ENCODE measurements around the gene STARD7. TPM values are rescaled to one million over a fixed set of nuclear protein-coding genes. Genes with fewer than 3 reads are reported as not detected.
"Not testable (repeated sequence)": the region's sequence is repeated elsewhere in the genome, so short reads cannot be mapped to it uniquely, and the experiment has no call there.

The STARD7 gene
- total RNA-seq, 1 donor from 2014 or later: 158 TPM

GRCh38 chr2:96231316-96231715, 22.7 kb upstream of the STARD7 start:
- no peak for TF ChIP-seq CTCF (IDR thresholded peaks at IDR 0.05)
- ChIA-PET CTCF (no interaction called here), POLR2A (interaction anchor here (4.7 kb wide), 1 partner anchor 22 kb away, joined by 59 read pairs; the partner anchor contains the start of gene STARD7)
- H3K9me3 Mint-ChIP-seq: no peaks in the 10 kb centered on the region
- no peak overlapping the region for H3K4me3 Mint-ChIP-seq
- DNase-seq (no peak), ATAC-seq (ENCODE audit: low read depth) (no peak)
- no peak overlapping the region for H3K27ac Mint-ChIP-seq
- no peaks in the 10 kb centered on the region for H3K36me3 Mint-ChIP-seq (ENCODE audit: low read depth)
- peaks cover 17% of the 10 kb centered on the region for H3K4me1 Mint-ChIP-seq
- no peaks in the 10 kb centered on the region for H3K27me3 Mint-ChIP-seq
- intact Hi-C loops (cut with micrococcal nuclease): loop anchor here (5.0 kb wide), 1 partner anchor 34 kb away; no protein-coding TSS in a partner anchor

- Mint-ChIP-seq H3K27ac (peak overlapping the region; percentile 90), H3K9me3 (no peaks in the 10 kb centered on the region), H3K4me1 (peaks cover 13% of the 10 kb centered on the region), H3K36me3 (ENCODE audit: low read depth) (no peaks in the 10 kb centered on the region), H3K4me3 (peak overlapping the region; percentile 66), H3K27me3 (no peaks in the 10 kb centered on the region)
- no peak for TF ChIP-seq CTCF (IDR thresholded peaks at IDR 0.05)
- POLR2A ChIA-PET: interaction anchor here (0.7 to 4.2 kb wide), 15 partner anchors 9 to 303 kb away, joined by 3 to 63 read pairs (median 5); partner anchors contain the start of genes CIAO1, DUSP2, STARD7 and TMEM127
- ATAC-seq (ENCODE audit: low read depth): peak; percentile 86
- CTCF ChIA-PET: interaction anchor here (0.7 to 1.5 kb wide), 5 partner anchors 9 to 96 kb away, joined by 3 to 9 read pairs (median 3); no protein-coding TSS in a partner anchor
- DNase-seq: no peak
- intact Hi-C loops (cut with micrococcal nuclease): loop anchor here (2.0 kb wide), 2 partner anchors 16 to 18 kb away; partner anchors contain the start of gene STARD7
Observed at GRCh38 chr2:96225016-96225533, 16.4 kb upstream of the STARD7 start.

- CTCF ChIA-PET: not testable (repeated sequence)
Observed at GRCh38 chr2:96221106-96221505, 12.5 kb upstream of the STARD7 start.

GRCh38 chr2:96219959-96220358, 11.3 kb upstream of the STARD7 start:
- CTCF ChIA-PET; H3K9me3 Mint-ChIP-seq; intact Hi-C loops (cut with micrococcal nuclease); DNase-seq; H3K4me1 Mint-ChIP-seq; H3K4me3 Mint-ChIP-seq; H3K27me3 Mint-ChIP-seq; H3K27ac Mint-ChIP-seq; H3K36me3 Mint-ChIP-seq (ENCODE audit: low read depth); ATAC-seq (ENCODE audit: low read depth): not testable (repeated sequence)
- POLR2A ChIA-PET: interaction anchor here (1.7 kb wide), 1 partner anchor 11 kb away, joined by 10 read pairs; the partner anchor contains the start of gene STARD7

More at GRCh38 chr2:96221106-96221505, 12.5 kb upstream of the STARD7 start:
- H3K4me3 Mint-ChIP-seq; H3K9me3 Mint-ChIP-seq; H3K27ac Mint-ChIP-seq; DNase-seq; H3K27me3 Mint-ChIP-seq; ATAC-seq (ENCODE audit: low read depth); H3K36me3 Mint-ChIP-seq (ENCODE audit: low read depth); intact Hi-C loops (cut with micrococcal nuclease); POLR2A ChIA-PET: not testable (repeated sequence)
- H3K4me1 Mint-ChIP-seq: peaks cover 13% of the 10 kb centered on the region

GRCh38 chr2:96218508-96219131, 10.0 kb upstream of the STARD7 start:
- DNase-seq (no peak), ATAC-seq (ENCODE audit: low read depth) (no peak)
- H3K4me3 Mint-ChIP-seq: no peak overlapping the region
- no peak overlapping the region for H3K27ac Mint-ChIP-seq
- H3K9me3 Mint-ChIP-seq: no peaks in the 10 kb centered on the region
- intact Hi-C loops (cut with micrococcal nuclease): no loop called here
- H3K4me1 Mint-ChIP-seq: peaks cover 5% of the 10 kb centered on the region
- no peaks in the 10 kb centered on the region for H3K36me3 Mint-ChIP-seq (ENCODE audit: low read depth)
- ChIA-PET CTCF (no interaction called here), POLR2A (interaction anchor here (0.9 to 1.7 kb wide), 2 partner anchors 10 to 36 kb away, joined by 3 to 10 read pairs; partner anchors contain the start of gene STARD7)
- no peaks in the 10 kb centered on the region for H3K27me3 Mint-ChIP-seq
- no peak for TF ChIP-seq CTCF (IDR thresholded peaks at IDR 0.05)

GRCh38 chr2:96214554-96214953, 5.9 kb upstream of the STARD7 start:
- peaks cover 29% of the 10 kb centered on the region for H3K4me1 Mint-ChIP-seq
- no peak overlapping the region for H3K4me3 Mint-ChIP-seq
- H3K36me3 Mint-ChIP-seq (ENCODE audit: low read depth): no peaks in the 10 kb centered on the region
- no peak for TF ChIP-seq CTCF (IDR thresholded peaks at IDR 0.05)
- no peaks in the 10 kb centered on the region for H3K9me3 Mint-ChIP-seq
- ATAC-seq (ENCODE audit: low read depth) (no peak), DNase-seq (no peak)
- no peak overlapping the region for H3K27ac Mint-ChIP-seq
- POLR2A ChIA-PET: interaction anchor here (1.2 kb wide), 1 partner anchor 72 kb away, joined by 14 read pairs; no protein-coding TSS in a partner anchor
- CTCF ChIA-PET: interaction anchor here (1.1 kb wide), 2 partner anchors 46 to 50 kb away, joined by 3 to 4 read pairs; no protein-coding TSS in a partner anchor
- intact Hi-C loops (cut with micrococcal nuclease): no loop called here
- H3K27me3 Mint-ChIP-seq: no peaks in the 10 kb centered on the region

Data from activated B cell treated with CpG ODN at 0.5 μM for 24 hours (primary cell).